GM20431 (cell line): ENCODE measurements around the gene KDM6B.
"Not testable (repeated sequence)": the region's sequence is repeated elsewhere in the genome, so short reads cannot be mapped to it uniquely, and the experiment has no call there.

Experiments used
- in situ Hi-C: fragments of 300-500 bp; cut with MseI, MboI; formaldehyde crosslinking; loops from one replicate; pipeline ENCODE4 v1.15.0; 2020; ENCODE audit warnings: low sequenced_read_pairs; ENCODE audit not compliant: unreplicated experiment

The KDM6B gene

GRCh38 chr17:7862692-7863437, 28.8 kb downstream of the KDM6B start:
- in situ Hi-C loops = no loop called here

- in situ Hi-C loops = not testable (repeated sequence)
Measured at GRCh38 chr17:7864384-7864783, 30.4 kb downstream of the KDM6B start.

DNA sequence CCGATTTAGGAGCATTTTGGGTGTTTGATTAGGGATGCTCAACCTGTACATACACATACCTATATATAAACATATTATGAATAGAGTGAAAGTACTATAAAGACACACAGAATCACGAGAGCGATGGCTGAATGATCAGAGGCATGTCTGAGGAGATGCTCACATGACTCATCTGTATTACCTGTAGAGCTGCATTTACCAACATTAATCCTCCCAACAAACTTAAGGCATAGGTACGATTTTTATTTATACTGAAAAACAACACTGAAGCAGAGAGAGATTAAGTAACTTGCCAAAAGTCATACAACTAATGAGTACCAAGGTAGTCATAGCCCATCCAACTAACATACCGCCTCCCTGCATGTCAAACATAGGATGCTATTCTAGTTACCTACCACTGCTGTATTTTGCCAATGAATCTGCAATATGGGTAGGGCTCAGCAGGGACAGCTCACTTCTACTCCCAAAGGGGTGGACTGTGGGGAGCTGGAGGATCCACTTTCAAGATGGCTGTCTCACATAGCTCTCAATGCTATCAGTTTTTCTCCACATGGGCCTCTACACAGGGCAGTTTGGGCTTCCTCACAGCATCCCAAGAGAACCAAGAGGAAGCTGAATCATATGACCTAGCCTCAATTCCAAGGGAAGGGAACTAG, 31.1 kb downstream of the KDM6B start:
- in situ Hi-C loops = no loop called here

GRCh38 chr17:7867881-7868329, 33.9 kb downstream of the KDM6B start:
- in situ Hi-C loops = no loop called here

- in situ Hi-C loops = no loop called here
Measured at GRCh38 chr17:7873051-7873450, 39.0 kb downstream of the KDM6B start.

DNA sequence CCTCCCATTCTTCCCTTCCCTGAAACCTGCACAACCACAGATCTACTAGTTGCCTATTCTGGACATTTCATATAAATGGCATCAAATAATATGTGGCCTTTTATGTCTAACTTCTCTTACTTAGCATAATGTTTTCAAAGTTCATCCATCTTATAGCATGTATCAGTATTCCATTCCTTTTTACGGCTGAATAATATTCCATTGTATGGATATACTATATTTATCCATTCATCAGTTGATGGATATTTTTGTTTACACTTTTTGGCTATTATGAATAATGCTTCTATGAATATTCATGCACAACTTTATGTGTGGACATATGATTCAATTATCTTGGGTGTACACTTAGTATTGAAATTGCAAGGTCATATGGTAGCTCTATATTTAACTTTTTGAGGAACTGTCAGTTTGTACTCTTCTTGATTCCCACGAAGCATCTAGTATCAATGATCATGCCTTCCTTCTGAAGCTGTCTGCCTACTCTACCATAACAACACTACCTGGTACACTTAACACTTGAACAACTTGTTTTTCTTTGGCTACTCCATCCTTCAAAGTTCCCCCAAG, 41.9 kb downstream of the KDM6B start:
- in situ Hi-C loops = no loop called here

DNA sequence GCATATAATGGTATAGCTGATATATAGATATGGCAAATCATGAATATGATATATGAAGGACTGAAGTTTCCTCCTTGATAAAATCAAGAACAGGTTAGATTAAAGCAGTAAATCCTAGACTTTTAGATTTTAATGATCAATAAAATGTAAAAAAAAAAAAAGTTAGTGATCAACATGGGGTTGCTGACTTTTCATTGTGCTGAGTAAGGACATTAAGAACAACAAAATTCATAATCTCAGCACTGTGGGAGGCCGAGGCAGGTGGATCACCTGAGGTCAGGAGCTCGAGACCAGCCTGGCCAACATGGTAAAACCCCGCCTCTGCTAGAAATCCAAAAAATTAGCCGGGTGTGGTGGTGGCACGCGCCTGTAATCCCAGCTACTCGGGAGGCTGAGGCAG, 44.2 kb downstream of the KDM6B start:
- in situ Hi-C loops = no loop called here

GRCh38 chr17:7880076-7880868, 46.3 kb downstream of the KDM6B start:
- in situ Hi-C loops = no loop called here

- in situ Hi-C loops = no loop called here
Measured at GRCh38 chr17:7881276-7882054, 47.4 kb downstream of the KDM6B start.

- in situ Hi-C loops = no loop called here
Measured at GRCh38 chr17:7882068-7882467, 48.1 kb downstream of the KDM6B start.

- in situ Hi-C loops = no loop called here
Measured at GRCh38 chr17:7882629-7883028, 48.6 kb downstream of the KDM6B start.
